Measurements from ENCODE around the gene PDE4D. TPM values are rescaled to one million over a fixed set of nuclear protein-coding genes. Genes with fewer than 3 reads are reported as not detected.

Gene PDE4D
- polyA plus RNA-seq, 4 donors: 20.9 to 26.9 (median 24.2) TPM

- DNase-seq (ENCODE audit: low read depth in 4 of 4, low spot score in 3 of 4): no peak
Measured at GRCh38 chr5:58939664-58940063, 953.9 kb downstream of the PDE4D start.

- DNase-seq (ENCODE audit: low read depth in 4 of 4, low spot score in 3 of 4): no peak
Measured at GRCh38 chr5:58938563-58939424, 954.7 kb downstream of the PDE4D start.

- no peak for DNase-seq (ENCODE audit: low read depth in 4 of 4, low spot score in 3 of 4)
Measured at GRCh38 chr5:58937031-58937681, 956.4 kb downstream of the PDE4D start.

GRCh38 chr5:58934629-58935097 is 958.9 kb downstream of the PDE4D start:
- DNase-seq (ENCODE audit: low read depth in 4 of 4, low spot score in 3 of 4): no peak

GRCh38 chr5:58933891-58934628 is 959.5 kb downstream of the PDE4D start:
- DNase-seq (ENCODE audit: low read depth in 4 of 4, low spot score in 3 of 4): no peak

GRCh38 chr5:58932057-58932612 is 961.4 kb downstream of the PDE4D start:
- no peak for DNase-seq (ENCODE audit: low read depth in 4 of 4, low spot score in 3 of 4)

- DNase-seq (ENCODE audit: low read depth in 4 of 4, low spot score in 3 of 4): no peak
Measured at GRCh38 chr5:58930520-58930919, 963.0 kb downstream of the PDE4D start.

- no peak for DNase-seq (ENCODE audit: low read depth in 4 of 4, low spot score in 3 of 4)
Measured at GRCh38 chr5:58929726-58930125, 963.8 kb downstream of the PDE4D start.

- no peak for DNase-seq (ENCODE audit: low read depth in 4 of 4, low spot score in 3 of 4)
Measured at GRCh38 chr5:58927938-58928337, 965.6 kb downstream of the PDE4D start.

- DNase-seq (ENCODE audit: low read depth in 4 of 4, low spot score in 3 of 4): no peak
Measured at GRCh38 chr5:58927181-58927580, 966.3 kb downstream of the PDE4D start.

- DNase-seq (ENCODE audit: low read depth in 4 of 4, low spot score in 3 of 4): no peak
Measured at GRCh38 chr5:58926541-58926935, 967.0 kb downstream of the PDE4D start.

GRCh38 chr5:58925627-58926540 is 967.6 kb downstream of the PDE4D start:
- no peak for DNase-seq (ENCODE audit: low read depth in 4 of 4, low spot score in 3 of 4)

GRCh38 chr5:58924306-58924705 is 969.2 kb downstream of the PDE4D start:
- no peak for DNase-seq (ENCODE audit: low read depth in 4 of 4, low spot score in 3 of 4)

GRCh38 chr5:58923355-58923754 is 970.2 kb downstream of the PDE4D start:
- DNase-seq (ENCODE audit: low read depth in 4 of 4, low spot score in 3 of 4): no peak

- DNase-seq (ENCODE audit: low read depth in 4 of 4, low spot score in 3 of 4): no peak
Measured at GRCh38 chr5:58922461-58923171, 970.9 kb downstream of the PDE4D start.

- no peak for DNase-seq (ENCODE audit: low read depth in 4 of 4, low spot score in 3 of 4)
Measured at GRCh38 chr5:58921159-58921558, 972.4 kb downstream of the PDE4D start.

GRCh38 chr5:58919833-58920232 is 973.7 kb downstream of the PDE4D start:
- no peak for DNase-seq (ENCODE audit: low read depth in 4 of 4, low spot score in 3 of 4)
